ENCODE measurements around the gene TMEM87B. TPM values are rescaled to one million over a fixed set of nuclear protein-coding genes. Genes with fewer than 3 reads are reported as not detected.
A peak's percentile ranks its signal among the peaks of the same experiment; 100 is the strongest.

TMEM87B gene
- total RNA-seq, 1 experiment from 2014 or later, result 10.6 TPM

DNA sequence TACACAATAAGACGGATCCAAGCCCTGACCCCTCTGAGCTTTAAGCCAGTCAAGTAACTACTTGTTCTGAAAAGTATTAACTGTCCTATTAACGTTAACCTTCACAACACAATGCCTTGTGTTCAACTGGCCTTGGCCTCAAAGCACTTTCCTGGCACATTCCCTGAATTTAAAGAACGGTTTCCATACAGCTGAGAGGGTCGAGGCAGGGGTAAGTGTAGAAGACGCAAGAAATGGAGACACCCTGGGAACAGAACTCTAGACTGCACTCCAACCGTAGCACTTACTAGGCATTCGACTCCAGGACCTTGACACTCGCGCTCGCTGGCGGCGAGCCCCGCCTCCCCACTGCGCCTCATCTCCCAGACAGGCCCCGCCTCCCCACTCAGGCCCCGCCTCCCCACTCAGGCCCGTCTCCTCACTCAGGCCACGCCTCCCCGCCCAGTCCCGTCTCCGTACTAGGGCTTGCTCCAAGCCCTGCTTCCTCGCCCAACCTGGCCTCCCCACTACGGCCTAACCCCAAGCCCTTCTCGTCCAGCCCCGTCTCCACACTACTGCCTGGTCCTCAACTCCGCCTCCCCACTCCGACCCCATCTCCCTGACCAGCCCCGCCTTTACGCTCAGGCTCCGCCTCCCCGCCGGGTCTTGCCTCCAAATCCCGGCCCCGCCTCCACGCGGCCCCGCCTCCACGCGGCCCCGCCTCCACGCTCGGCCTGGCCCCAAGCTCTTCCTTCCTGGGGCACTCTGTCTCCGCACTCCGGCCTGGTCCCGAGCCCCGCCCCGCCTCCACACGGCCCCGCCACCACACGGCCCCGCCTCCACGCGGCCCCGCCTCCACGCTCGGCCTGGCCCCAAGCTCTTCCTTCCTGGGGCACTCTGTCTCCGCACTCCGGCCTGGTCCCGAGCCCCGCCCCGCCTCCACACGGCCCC lies 887 bp upstream of the TMEM87B start:
- H3K4me1 Mint-ChIP-seq, result peaks cover 20% of the 10 kb centered on the region
- TF ChIP-seq SMAD3 (CRISPR knock-in tag; IDR thresholded peaks at IDR 0.05; ENCODE audit: borderline replicate concordance) (no peak), CBFB (CRISPR knock-in tag; IDR thresholded peaks at IDR 0.05; ENCODE audit: low read depth) (no peak), MLX (CRISPR knock-in tag; IDR thresholded peaks at IDR 0.05) (no peak), ZNF219 (CRISPR knock-in tag; IDR thresholded peaks at IDR 0.05; ENCODE audit: borderline replicate concordance) (no peak), E2F5 (CRISPR knock-in tag; IDR thresholded peaks at IDR 0.05) (0 out of 2 replicates have a peak, but pooled peaks have one; percentile 27), NR2C2 (CRISPR knock-in tag; IDR thresholded peaks at IDR 0.05) (no peak), GTF2I (CRISPR knock-in tag; conservative IDR thresholded peaks at IDR 0.05) (no peak), ZNF317 (CRISPR knock-in tag; IDR thresholded peaks at IDR 0.05; ENCODE audit: borderline replicate concordance, low read depth) (no peak), ZBTB21 (CRISPR knock-in tag; IDR thresholded peaks at IDR 0.05; ENCODE audit: borderline replicate concordance) (no peak), TCF7 (CRISPR knock-in tag; IDR thresholded peaks at IDR 0.05; ENCODE audit: low read depth) (no peak), JUN (CRISPR knock-in tag; IDR thresholded peaks at IDR 0.05) (no peak), AFF4 (CRISPR knock-in tag; IDR thresholded peaks at IDR 0.05; ENCODE audit: borderline replicate concordance) (no peak), RORB (CRISPR knock-in tag; IDR thresholded peaks at IDR 0.05) (no peak), GABPB1 (CRISPR knock-in tag; IDR thresholded peaks at IDR 0.05) (peak; percentile 38; the same call in 1 of the 2 replicates), ATF2 (CRISPR knock-in tag; IDR thresholded peaks at IDR 0.05; ENCODE audit: borderline replicate concordance, low read depth) (no peak), SP1 (CRISPR knock-in tag; conservative IDR thresholded peaks at IDR 0.05) (peak; percentile 85)
- TF ChIP-seq, protein P1, sequence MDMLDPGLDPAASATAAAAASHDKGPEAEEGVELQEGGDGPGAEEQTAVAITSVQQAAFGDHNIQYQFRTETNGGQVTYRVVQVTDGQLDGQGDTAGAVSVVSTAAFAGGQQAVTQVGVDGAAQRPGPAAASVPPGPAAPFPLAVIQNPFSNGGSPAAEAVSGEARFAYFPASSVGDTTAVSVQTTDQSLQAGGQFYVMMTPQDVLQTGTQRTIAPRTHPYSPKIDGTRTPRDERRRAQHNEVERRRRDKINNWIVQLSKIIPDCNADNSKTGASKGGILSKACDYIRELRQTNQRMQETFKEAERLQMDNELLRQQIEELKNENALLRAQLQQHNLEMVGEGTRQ (CRISPR knock-in tag; IDR thresholded peaks at IDR 0.05), result no peak
- TF ChIP-seq, protein P2, sequence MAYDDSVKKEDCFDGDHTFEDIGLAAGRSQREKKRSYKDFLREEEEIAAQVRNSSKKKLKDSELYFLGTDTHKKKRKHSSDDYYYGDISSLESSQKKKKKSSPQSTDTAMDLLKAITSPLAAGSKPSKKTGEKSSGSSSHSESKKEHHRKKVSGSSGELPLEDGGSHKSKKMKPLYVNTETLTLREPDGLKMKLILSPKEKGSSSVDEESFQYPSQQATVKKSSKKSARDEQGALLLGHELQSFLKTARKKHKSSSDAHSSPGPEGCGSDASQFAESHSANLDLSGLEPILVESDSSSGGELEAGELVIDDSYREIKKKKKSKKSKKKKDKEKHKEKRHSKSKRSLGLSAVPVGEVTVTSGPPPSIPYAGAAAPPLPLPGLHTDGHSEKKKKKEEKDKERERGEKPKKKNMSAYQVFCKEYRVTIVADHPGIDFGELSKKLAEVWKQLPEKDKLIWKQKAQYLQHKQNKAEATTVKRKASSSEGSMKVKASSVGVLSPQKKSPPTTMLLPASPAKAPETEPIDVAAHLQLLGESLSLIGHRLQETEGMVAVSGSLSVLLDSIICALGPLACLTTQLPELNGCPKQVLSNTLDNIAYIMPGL (CRISPR knock-in tag; IDR thresholded peaks at IDR 0.05), result no peak
- TF ChIP-seq, protein P3, sequence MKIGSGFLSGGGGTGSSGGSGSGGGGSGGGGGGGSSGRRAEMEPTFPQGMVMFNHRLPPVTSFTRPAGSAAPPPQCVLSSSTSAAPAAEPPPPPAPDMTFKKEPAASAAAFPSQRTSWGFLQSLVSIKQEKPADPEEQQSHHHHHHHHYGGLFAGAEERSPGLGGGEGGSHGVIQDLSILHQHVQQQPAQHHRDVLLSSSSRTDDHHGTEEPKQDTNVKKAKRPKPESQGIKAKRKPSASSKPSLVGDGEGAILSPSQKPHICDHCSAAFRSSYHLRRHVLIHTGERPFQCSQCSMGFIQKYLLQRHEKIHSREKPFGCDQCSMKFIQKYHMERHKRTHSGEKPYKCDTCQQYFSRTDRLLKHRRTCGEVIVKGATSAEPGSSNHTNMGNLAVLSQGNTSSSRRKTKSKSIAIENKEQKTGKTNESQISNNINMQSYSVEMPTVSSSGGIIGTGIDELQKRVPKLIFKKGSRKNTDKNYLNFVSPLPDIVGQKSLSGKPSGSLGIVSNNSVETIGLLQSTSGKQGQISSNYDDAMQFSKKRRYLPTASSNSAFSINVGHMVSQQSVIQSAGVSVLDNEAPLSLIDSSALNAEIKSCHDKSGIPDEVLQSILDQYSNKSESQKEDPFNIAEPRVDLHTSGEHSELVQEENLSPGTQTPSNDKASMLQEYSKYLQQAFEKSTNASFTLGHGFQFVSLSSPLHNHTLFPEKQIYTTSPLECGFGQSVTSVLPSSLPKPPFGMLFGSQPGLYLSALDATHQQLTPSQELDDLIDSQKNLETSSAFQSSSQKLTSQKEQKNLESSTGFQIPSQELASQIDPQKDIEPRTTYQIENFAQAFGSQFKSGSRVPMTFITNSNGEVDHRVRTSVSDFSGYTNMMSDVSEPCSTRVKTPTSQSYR (CRISPR knock-in tag; IDR thresholded peaks at IDR 0.05), result no peak
- TF ChIP-seq, protein P4, sequence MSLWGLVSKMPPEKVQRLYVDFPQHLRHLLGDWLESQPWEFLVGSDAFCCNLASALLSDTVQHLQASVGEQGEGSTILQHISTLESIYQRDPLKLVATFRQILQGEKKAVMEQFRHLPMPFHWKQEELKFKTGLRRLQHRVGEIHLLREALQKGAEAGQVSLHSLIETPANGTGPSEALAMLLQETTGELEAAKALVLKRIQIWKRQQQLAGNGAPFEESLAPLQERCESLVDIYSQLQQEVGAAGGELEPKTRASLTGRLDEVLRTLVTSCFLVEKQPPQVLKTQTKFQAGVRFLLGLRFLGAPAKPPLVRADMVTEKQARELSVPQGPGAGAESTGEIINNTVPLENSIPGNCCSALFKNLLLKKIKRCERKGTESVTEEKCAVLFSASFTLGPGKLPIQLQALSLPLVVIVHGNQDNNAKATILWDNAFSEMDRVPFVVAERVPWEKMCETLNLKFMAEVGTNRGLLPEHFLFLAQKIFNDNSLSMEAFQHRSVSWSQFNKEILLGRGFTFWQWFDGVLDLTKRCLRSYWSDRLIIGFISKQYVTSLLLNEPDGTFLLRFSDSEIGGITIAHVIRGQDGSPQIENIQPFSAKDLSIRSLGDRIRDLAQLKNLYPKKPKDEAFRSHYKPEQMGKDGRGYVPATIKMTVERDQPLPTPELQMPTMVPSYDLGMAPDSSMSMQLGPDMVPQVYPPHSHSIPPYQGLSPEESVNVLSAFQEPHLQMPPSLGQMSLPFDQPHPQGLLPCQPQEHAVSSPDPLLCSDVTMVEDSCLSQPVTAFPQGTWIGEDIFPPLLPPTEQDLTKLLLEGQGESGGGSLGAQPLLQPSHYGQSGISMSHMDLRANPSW (CRISPR knock-in tag; conservative IDR thresholded peaks at IDR 0.05; ENCODE audit: low read depth), result no peak
- H3K4me3 Mint-ChIP-seq, result peak overlapping the region; percentile 92
- peak overlapping the region; percentile 94 for H3K27ac Mint-ChIP-seq
- CTCF ChIA-PET, result interaction anchor here (0.8 to 1.5 kb wide), 5 partner anchors 147 to 572 kb away, joined by 3 to 4 read pairs (median 3); no protein-coding TSS in a partner anchor
- ATAC-seq (peak; percentile 69), DNase-seq (ENCODE audit: low spot score) (peak; percentile 97)
- H3K36me3 Mint-ChIP-seq, result no peaks in the 10 kb centered on the region
- POLR2A ChIA-PET, result interaction anchor here (0.5 to 1.3 kb wide), 5 partner anchors 46 to 326 kb away, joined by 3 to 8 read pairs (median 3); partner anchors contain the start of gene MERTK
- peaks cover 18% of the 10 kb centered on the region for H3K27me3 Mint-ChIP-seq (ENCODE audit: low read depth)
- H3K9me3 Mint-ChIP-seq, result peaks cover 9% of the 10 kb centered on the region
